A549 (cell line): Measurements from ENCODE around the gene PUM2. TPM values are rescaled to one million over a fixed set of nuclear protein-coding genes. Genes with fewer than 3 reads are reported as not detected.

ENCODE experiments used
- ATAC-seq, 2 experiments: fragments of 200-7000 bp in 1 of 2; fragments of >200 bp in 1 of 2; cut with Nextera tagmentation in 1 of 2; cut with Tn5 transposase in 1 of 2; 3 replicates each; pipeline versions ENCODE4 v1.8.0 to v1.9.1; 2018 to 2020; ENCODE audit warnings: mild to moderate bottlenecking in 1 of 2, moderate library complexity in 1 of 2
- CTCF ChIA-PET: fragments of 300-600 bp; sonication (Branson Sonifier 250); formaldehyde crosslinking; extraction: SDS; loops from one replicate; lab custom pipeline; 2021; ENCODE audit warnings: antibody characterized with exemption, inconsistent platforms; lab: Yijun Ruan, JAX
- POLR2A ChIA-PET: fragments of 350-600 bp; formaldehyde crosslinking; extraction: SDS; loops from one replicate; lab custom pipeline; 2021; ENCODE audit warnings: antibody characterized with exemption, inconsistent platforms; lab: Yijun Ruan, JAX
- DNase-seq, 2 experiments: peaks; one replicate each; pipeline versions ENCODE4 v3.0.0 to v3.0.0-alpha.2; 2011 to 2016; ENCODE audit warnings: low read depth in 1 of 2, low spot score in 1 of 2
- FAIRE-seq: peaks from 2 replicates; lab custom pipeline; 2011; peaks lifted over from hg19 to GRCh38; lab: Jason Lieb, UNC
- H3K27ac ChIP-seq, 2 experiments: fragments of >200 bp; sonication (Bioruptor Twin); formaldehyde crosslinking; 3 replicates each; pipeline ENCODE4 v1.5.1; 2016 to 2017
- H3K4me1 ChIP-seq: fragments of >200 bp; sonication (Bioruptor Twin); formaldehyde crosslinking; 3 replicates; pipeline ENCODE4 v1.6.1; 2016
- H3K4me2 ChIP-seq: fragments of >200 bp; sonication (Bioruptor Twin); formaldehyde crosslinking; 3 replicates; pipeline ENCODE4 v1.6.1; 2016
- H3K4me3 ChIP-seq: fragments of >200 bp; sonication (Bioruptor Twin); formaldehyde crosslinking; 3 replicates; pipeline ENCODE4 v1.5.1; 2016
- H3K9me3 ChIP-seq: fragments of >200 bp; sonication (Bioruptor Twin); formaldehyde crosslinking; 3 replicates; pipeline ENCODE4 v1.6.1; 2016
- ATOH8 ChIP-seq: fragments of 250-450 bp; sonication (Bioruptor Pico); IDR thresholded peaks from 2 replicates; pipeline ENCODE4 v1.5.0; 2020; ENCODE audit warnings: low read depth, mild to moderate bottlenecking, moderate library complexity
- BCL3 ChIP-seq: fragments of >200 bp; sonication (Bioruptor Twin); formaldehyde crosslinking; IDR thresholded peaks from 3 replicates; pipeline ENCODE4 v1.6.1; 2016
- CBX8 ChIP-seq: fragments of 200-600 bp; sonication (generic); IDR thresholded peaks from 2 replicates; pipeline ENCODE4 v1.6.1; 2016
- CEBPB ChIP-seq, 2 experiments: fragments of >200 bp in 1 of 2; sonication (Bioruptor Twin) in 1 of 2; formaldehyde crosslinking in 1 of 2; IDR thresholded peaks; 2 replicates each; pipeline ENCODE4 v1.6.1; 2012 to 2016
- CTCF ChIP-seq: fragments of >200 bp; sonication (Bioruptor Twin); formaldehyde crosslinking; IDR thresholded peaks from 3 replicates; pipeline ENCODE4 v1.5.1; 2016
- EHMT2 ChIP-seq: fragments of 200-600 bp; sonication (generic); IDR thresholded peaks from 2 replicates; pipeline ENCODE4 v1.6.1; 2016; ENCODE audit warnings: antibody characterized with exemption, low read depth, mild to moderate bottlenecking, moderate library complexity
- FOSL2 ChIP-seq, 2 experiments: fragments of 450-650 bp in 1 of 2; fragments of >200 bp in 1 of 2; sonication (Bioruptor Twin) in 1 of 2; formaldehyde crosslinking; IDR thresholded peaks; 2 replicates each; pipeline versions ENCODE4 v1.5.0 to v1.6.1; 2016 to 2020; ENCODE audit warnings: mild to moderate bottlenecking in 1 of 2, moderate library complexity in 1 of 2
- GATA3 ChIP-seq: IDR thresholded peaks from 2 replicates; pipeline ENCODE4 v1.6.1; 2012; ENCODE audit warnings: borderline replicate concordance
- HES2 ChIP-seq: fragments of >200 bp; sonication (Bioruptor Twin); formaldehyde crosslinking; IDR thresholded peaks from 2 replicates; pipeline ENCODE4 v1.6.1; 2016
- HEYL ChIP-seq: fragments of 250-450 bp; sonication (Bioruptor Pico); IDR thresholded peaks from 2 replicates; pipeline ENCODE4 v1.8.0; 2021; ENCODE audit warnings: mild to moderate bottlenecking, moderate library complexity
- JUN ChIP-seq, 2 experiments: fragments of >200 bp; sonication (Bioruptor Twin); formaldehyde crosslinking; IDR thresholded peaks; 2 replicates in 1 of 2; 3 replicates in 1 of 2; pipeline ENCODE4 v1.6.1; 2016 to 2017
- KDM1A ChIP-seq: fragments of 200-600 bp; sonication (generic); IDR thresholded peaks from 2 replicates; pipeline ENCODE4 v1.6.1; 2016; ENCODE audit warnings: low read depth, mild to moderate bottlenecking
- KDM5A ChIP-seq: fragments of 200-600 bp; sonication (generic); IDR thresholded peaks from 2 replicates; pipeline ENCODE4 v1.6.1; 2016; ENCODE audit warnings: antibody characterized with exemption, mild to moderate bottlenecking
- MAX ChIP-seq: IDR thresholded peaks from 2 replicates; pipeline ENCODE4 v1.6.1; 2012
- NFE2L2 ChIP-seq: fragments of 150-350 bp; conservative IDR thresholded peaks from 2 replicates; pipeline ENCODE4 v1.6.1; 2014; ENCODE audit warnings: low read length
- RAD21 ChIP-seq, 2 experiments: fragments of >200 bp in 1 of 2; sonication (Bioruptor Twin) in 1 of 2; formaldehyde crosslinking in 1 of 2; IDR thresholded peaks in 1 of 2; conservative IDR thresholded peaks in 1 of 2; 2 replicates in 1 of 2; 3 replicates in 1 of 2; pipeline ENCODE4 v1.6.1; 2012 to 2018; ENCODE audit warnings: inconsistent platforms in 1 of 2
- RARB ChIP-seq: fragments of 250-450 bp; sonication (Bioruptor Pico); IDR thresholded peaks from 2 replicates; pipeline ENCODE4 v1.8.0; 2021; ENCODE audit warnings: mild to moderate bottlenecking, moderate library complexity
- REST ChIP-seq: fragments of 200-600 bp; sonication (generic); IDR thresholded peaks from 2 replicates; pipeline ENCODE4 v1.6.1; 2016; ENCODE audit warnings: antibody characterized with exemption, mild to moderate bottlenecking, moderate library complexity
- TFCP2L1 ChIP-seq: fragments of 250-450 bp; sonication (Bioruptor Pico); IDR thresholded peaks from 2 replicates; pipeline ENCODE4 v1.5.0; 2021; ENCODE audit warnings: mild to moderate bottlenecking
- ZSCAN20 ChIP-seq: fragments of 250-450 bp; sonication (Bioruptor Pico); IDR thresholded peaks from 2 replicates; pipeline ENCODE4 v1.8.0; 2022; ENCODE audit warnings: mild to moderate bottlenecking, moderate library complexity
- WGBS: methylation state at CpG from one replicate; pipeline ENCODE4 v1.1.6; 2017; ENCODE audit errors: missing lambda C conversion rate; 5-methylcytosine and 5-hydroxymethylcytosine counted together
- polyA plus RNA-seq, 4 experiments: library from polyadenylated mRNA; depleted of rRNA in 3 of 4; stranded (reverse); fragments of >200 nt; fragmentation: RNase III in 1 of 4; extraction: RNeasy Plus Mini Kit Qiagen cat#74134 plus additional on column Dnase treatment in 1 of 4; gene quantifications; 2 replicates in 3 of 4; 3 replicates in 1 of 4; pipeline ENCODE4 v1.2.3, GENCODE V29; 2011 to 2017

The PUM2 gene
- polyA plus RNA-seq, 2 of the 4 experiments (the other 2 are of a cell fraction) = 44.6 to 94.2 TPM

- TF ChIP-seq BCL3 (no peak), ATOH8 (no peak), GATA3 (no peak), RARB (CRISPR knock-in tag) (no peak), TFCP2L1 (CRISPR knock-in tag) (no peak), CEBPB (IDR thresholded peaks at IDR 0.05) (no peak), KDM5A (no peak), NFE2L2 (no peak), JUN (IDR thresholded peaks at IDR 0.05) (no peak), EHMT2 (no peak), KDM1A (no peak), FOSL2 (IDR thresholded peaks at IDR 0.05) (no peak), FOSL2 (CRISPR knock-in tag; IDR thresholded peaks at IDR 0.05) (no peak), RAD21 (conservative IDR thresholded peaks at IDR 0.05 in 1 of 2, IDR thresholded peaks at IDR 0.05 in 1 of 2) (no peak), CBX8 (no peak), HEYL (CRISPR knock-in tag) (no peak), REST (no peak), CTCF (no peak), HES2 (no peak), MAX (no peak), ZSCAN20 (no peak)
- 76% methylated on average over 5 of the region's 5 CpGs for WGBS
- H3K4me3 ChIP-seq = no peak overlapping the region
- ATAC-seq (peak in 1 of 2 experiments; percentile 14; a peak in 2 of 6 replicates), DNase-seq (no peak), FAIRE-seq (no peak)
- ChIA-PET POLR2A (no interaction called here), CTCF (interaction anchor here (0.9 to 2.9 kb wide), 3 partner anchors 11 to 54 kb away, joined by 3 to 23 read pairs (median 5); partner anchors contain the start of gene SDC1)
- H3K27ac ChIP-seq = no peak overlapping the region
- peaks cover 11% of the 10 kb centered on the region for H3K4me1 ChIP-seq
- no peak overlapping the region for H3K4me2 ChIP-seq
- peaks cover 7% of the 10 kb centered on the region; the same call in 1 of the 3 replicates for H3K9me3 ChIP-seq
These were observed 114.1 kb downstream of the PUM2 start for GRCh38 chr2:20236496-20236895.
